DMS114 treated with DMSO at 0.1 percent for 48 hours (cell line): Measurements from ENCODE around the gene LEAP2.

Source experiments
- DNase-seq: peaks from one replicate; lab custom pipeline; 2025; ENCODE audit not compliant: unreplicated experiment; lab: John Stamatoyannopoulos, UW

The LEAP2 gene

GRCh38 chr5:132873119-132873929 lies at the start of gene LEAP2:
Gene LEAP2 (plus strand): TSS chr5:132873668. CDS start chr5:132873695, 27 bp downstream.
- DNase-seq, result no peak

GRCh38 chr5:132824426-132824825 lies 49.0 kb upstream of the LEAP2 start:
- no peak for DNase-seq

GRCh38 chr5:132825033-132825833 lies 48.2 kb upstream of the LEAP2 start:
- no peak for DNase-seq

GRCh38 chr5:132825834-132826391 lies 47.6 kb upstream of the LEAP2 start:
- DNase-seq, result no peak

GRCh38 chr5:132826424-132827082 lies 46.9 kb upstream of the LEAP2 start:
- no peak for DNase-seq

GRCh38 chr5:132827943-132828673 lies 45.4 kb upstream of the LEAP2 start:
- DNase-seq, result no peak

GRCh38 chr5:132828846-132829494 lies 44.5 kb upstream of the LEAP2 start:
- no peak for DNase-seq

GRCh38 chr5:132829742-132830435 lies 43.6 kb upstream of the LEAP2 start:
- DNase-seq, result peak; percentile 43

- no peak for DNase-seq
These were observed 42.9 kb upstream of the LEAP2 start, which contains the start of gene SHROOM1 for GRCh38 chr5:132830436-132831094. Gene SHROOM1 (minus strand): TSS chr5:132830647. CDS start chr5:132826140, 4,507 bp downstream.

- no peak for DNase-seq
These were observed 42.2 kb upstream of the LEAP2 start for GRCh38 chr5:132831095-132831860.

GRCh38 chr5:132832612-132833011 lies 40.9 kb upstream of the LEAP2 start:
- DNase-seq, result no peak

GRCh38 chr5:132834057-132834456 lies 39.4 kb upstream of the LEAP2 start:
- DNase-seq, result no peak

- no peak for DNase-seq
These were observed 36.6 kb upstream of the LEAP2 start for GRCh38 chr5:132836852-132837251.

- no peak for DNase-seq
These were observed 35.6 kb upstream of the LEAP2 start for GRCh38 chr5:132837868-132838267.

GRCh38 chr5:132838516-132839282 lies 34.8 kb upstream of the LEAP2 start:
- DNase-seq, result no peak

GRCh38 chr5:132839426-132840301 lies 33.8 kb upstream of the LEAP2 start:
- DNase-seq, result no peak
